HCT116 (cell line): Measurements from ENCODE around the gene SIN3B. TPM values are rescaled to one million over a fixed set of nuclear protein-coding genes. Genes with fewer than 3 reads are reported as not detected.

Source experiments
- ATAC-seq: fragments of 200-7000 bp; cut with Tn5 transposase; 2 replicates; pipeline ENCODE4 v1.9.1; 2020; ENCODE audit warnings: mild to moderate bottlenecking, moderate library complexity
- BruUV-seq: library from RNA; stranded (reverse); fragments of 400-500 nt; replicated peaks from 2 replicates; lab custom pipeline; 2021; lab: Mats Ljungman, UMichigan
- CTCF ChIA-PET: fragments of 300-600 bp; sonication (Branson Sonifier 250); formaldehyde crosslinking; loops from one replicate; lab custom pipeline; 2021; ENCODE audit warnings: antibody characterized with exemption; lab: Charles Lee
- POLR2A ChIA-PET: fragments of 300-600, 350-600 bp; sonication (Branson Sonifier 250); formaldehyde crosslinking; loops from one replicate; lab custom pipeline; 2021; ENCODE audit warnings: antibody characterized with exemption; lab: Charles Lee
- RAD21 ChIA-PET, 2 experiments: fragments of 300-600 bp; sonication (Branson Sonifier 250); formaldehyde crosslinking; loops; one replicate each; lab custom pipeline; 2023; ENCODE audit warnings: low total read pairs in 2 of 2; ENCODE audit not compliant: uncharacterized antibody in 2 of 2, unreplicated experiment in 2 of 2, low non-redundant PET in 1 of 2; lab: Charles Lee
- DNase-seq: peaks from one replicate; pipeline ENCODE4 v3.0.0-alpha.2; 2010; ENCODE audit warnings: low read depth, low spot score
- H2AFZ ChIP-seq: fragments of 200-600 bp; shearing (Covaris generic), sonication (generic); 2 replicates; pipeline ENCODE4 v1.6.1; 2017; ENCODE audit warnings: low read depth, mixed run types, mixed read lengths, antibody characterized with exemption, low read length; ENCODE audit not compliant: poor library complexity, severe bottlenecking
- H3K27ac ChIP-seq: 2 replicates; pipeline ENCODE4 v1.5.1; 2012; ENCODE audit warnings: low read depth, low read length
- H3K27me3 ChIP-seq: fragments of 200-600 bp; sonication (generic); 2 replicates; pipeline ENCODE4 v1.6.1; 2016; ENCODE audit warnings: mixed run types, low read length, mixed read lengths; ENCODE audit not compliant: insufficient read depth
- H3K36me3 ChIP-seq, 2 experiments: fragments of 200-500 bp in 1 of 2; fragments of 200-600 bp in 1 of 2; sonication (Bioruptor generic) in 1 of 2; sonication (generic) in 1 of 2; 2 replicates each; pipeline versions ENCODE4 v1.5.1 to v1.6.1; 2014 to 2016; ENCODE audit warnings: low read length in 2 of 2, inconsistent platforms in 1 of 2, mixed read lengths in 1 of 2, mixed run types in 1 of 2; ENCODE audit not compliant: insufficient read depth in 2 of 2, control insufficient read depth in 1 of 2
- H3K4me1 ChIP-seq, 2 experiments: fragments of 200-600 bp in 1 of 2; sonication (generic) in 1 of 2; 2 replicates each; pipeline versions ENCODE4 v1.5.1 to v1.6.1; 2012 to 2017; ENCODE audit warnings: low read length in 2 of 2, inconsistent platforms in 1 of 2, mild to moderate bottlenecking in 1 of 2, mixed read lengths in 1 of 2, mixed run types in 1 of 2, moderate library complexity in 1 of 2; ENCODE audit not compliant: insufficient read depth in 2 of 2, control insufficient read depth in 1 of 2
- H3K4me2 ChIP-seq: fragments of 200-600 bp; sonication (generic); 2 replicates; pipeline ENCODE4 v1.6.1; 2017; ENCODE audit warnings: mixed run types, low read length, mixed read lengths
- H3K4me3 ChIP-seq, 2 experiments: fragments of 200-600 bp in 1 of 2; sonication (generic) in 1 of 2; replicated peaks in 1 of 2; 2 replicates each; pipeline ENCODE4 v1.5.1; 2011 to 2016; ENCODE audit warnings: low read length in 2 of 2, control low read depth in 1 of 2, low read depth in 1 of 2, mild to moderate bottlenecking in 1 of 2, mixed read lengths in 1 of 2, mixed run types in 1 of 2
- H3K79me2 ChIP-seq: fragments of 200-600 bp; sonication (generic); 2 replicates; pipeline ENCODE4 v1.6.1; 2017; ENCODE audit warnings: mild to moderate bottlenecking, mixed run types, low read length, moderate library complexity, mixed read lengths; ENCODE audit not compliant: insufficient read depth
- H3K9ac ChIP-seq: fragments of 200-600 bp; sonication (generic); 2 replicates; pipeline ENCODE4 v1.6.1; 2016; ENCODE audit warnings: low read length, mixed read lengths
- H3K9me2 ChIP-seq: fragments of 200-600 bp; sonication (generic), shearing (Covaris generic); 2 replicates; pipeline ENCODE4 v1.6.1; 2017; ENCODE audit warnings: mixed run types, mild to moderate bottlenecking, moderate library complexity; ENCODE audit not compliant: insufficient read depth
- H3K9me3 ChIP-seq, 2 experiments: fragments of 200-500 bp in 1 of 2; fragments of 200-600 bp in 1 of 2; sonication (Bioruptor generic) in 1 of 2; sonication (generic) in 1 of 2; 2 replicates each; pipeline ENCODE4 v1.6.1; 2014 to 2017; ENCODE audit warnings: low read length in 2 of 2, mixed read lengths in 2 of 2, inconsistent platforms in 1 of 2, low read depth in 1 of 2, mild to moderate bottlenecking in 1 of 2, mixed run types in 1 of 2, moderate library complexity in 1 of 2; ENCODE audit not compliant: control insufficient read depth in 1 of 2, insufficient read depth in 1 of 2
- H4K20me1 ChIP-seq: fragments of 200-600 bp; sonication (generic), shearing (Covaris generic); 2 replicates; pipeline ENCODE4 v1.6.1; 2017; ENCODE audit warnings: mixed run types, mild to moderate bottlenecking, moderate library complexity; ENCODE audit not compliant: insufficient read depth
- EZH2 ChIP-seq: fragments of 200-600 bp; sonication (generic); IDR thresholded peaks from 2 replicates; pipeline ENCODE4 v1.6.1; 2017; ENCODE audit warnings: antibody characterized with exemption, mixed run types
- EZH2phosphoT487 ChIP-seq: fragments of 200-600 bp; IDR thresholded peaks from 2 replicates; pipeline ENCODE4 v1.6.1; 2018; ENCODE audit warnings: antibody characterized with exemption, borderline replicate concordance
- POLR2A ChIP-seq: IDR thresholded peaks from 2 replicates; pipeline ENCODE4 v1.7.0; 2011; ENCODE audit warnings: borderline replicate concordance; ENCODE audit not compliant: insufficient read depth, insufficient read length; ENCODE audit errors: extremely low read depth
- REST ChIP-seq: IDR thresholded peaks from 2 replicates; pipeline ENCODE4 v1.6.1; 2012; ENCODE audit warnings: low read depth
- SIN3A ChIP-seq: IDR thresholded peaks from 2 replicates; pipeline ENCODE4 v1.6.1; 2012; ENCODE audit warnings: low read depth
- YY1 ChIP-seq: IDR thresholded peaks from 2 replicates; pipeline ENCODE4 v1.6.1; 2011; ENCODE audit warnings: low read length, low read depth, moderate library complexity, mild to moderate bottlenecking; ENCODE audit not compliant: insufficient replicate concordance; ENCODE audit errors: extremely low read depth
- ZFX ChIP-seq: fragments of 450-650 bp; IDR thresholded peaks from 2 replicates; pipeline ENCODE4 v1.6.1; 2017
- intact Hi-C: fragments of 100-400 bp; cut with micrococcal nuclease; formaldehyde crosslinking; loops from 2 replicates; pipeline ENCODE4 v1.10.0; 2022
- total RNA-seq: library from RNA; stranded (reverse); gene quantifications from one replicate; pipeline ENCODE4 v1.2.1, GENCODE V29; 2021; ENCODE audit not compliant: unreplicated experiment
- TF ChIP-seq, protein P1 (sequence below), 3 experiments: fragments of 200-600 bp in 1 of 3; sonication (generic) in 1 of 3; IDR thresholded peaks in 2 of 3; conservative IDR thresholded peaks in 1 of 3; 2 replicates each; pipeline ENCODE4 v1.5.1; 2012 to 2017; ENCODE audit warnings: low read depth in 2 of 3, low read length in 2 of 3, antibody characterized with exemption in 1 of 3, borderline replicate concordance in 1 of 3, control low read depth in 1 of 3, mild to moderate bottlenecking in 1 of 3, mixed read lengths in 1 of 3, mixed run types in 1 of 3, moderate library complexity in 1 of 3; ENCODE audit not compliant: insufficient read depth in 1 of 3

Gene SIN3B
- total RNA-seq, 1 experiment from 2014 or later, result 59.9 TPM

DNA sequence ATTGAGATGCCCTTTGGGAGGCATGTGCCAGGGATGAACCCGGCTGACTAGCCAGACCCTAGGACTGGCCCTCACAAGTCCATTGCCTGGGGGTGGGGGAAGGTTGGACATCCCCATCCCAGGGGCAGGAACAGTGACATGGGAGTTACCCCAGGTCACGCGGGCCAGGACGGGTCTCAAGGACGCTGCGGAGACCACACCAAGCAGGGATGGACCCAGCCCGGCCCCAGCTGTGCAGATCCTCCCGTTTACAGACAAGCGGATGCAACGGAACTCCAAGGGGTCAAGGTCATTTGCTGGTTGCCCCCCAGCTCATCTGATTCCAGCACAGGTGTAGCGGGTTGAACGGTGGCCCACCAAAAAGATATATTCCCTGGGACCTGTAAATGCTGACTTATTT is 79.6 kb downstream of the SIN3B start:
- RAD21 ChIA-PET, result no interaction called here
- Histone ChIP-seq H2AFZ (no peak overlapping the region), H3K4me2 (no peak overlapping the region), H3K36me3 (no peaks in the 10 kb centered on the region), H4K20me1 (no peaks in the 10 kb centered on the region)
- POLR2A ChIA-PET, result no interaction called here
- TF ChIP-seq ZFX (no peak), EZH2 (no peak), EZH2phosphoT487 (no peak)
- TF ChIP-seq, all 23 proteins: peak for 0
- BruUV-seq, result no TSS peak
- no peaks in the 10 kb centered on the region for H3K79me2 ChIP-seq
- H3K9ac ChIP-seq, result no peak overlapping the region
- peaks cover 13 to 16% of the 10 kb centered on the region in 2 experiments; a peak in 2 of 4 replicates for H3K9me3 ChIP-seq
- DNase-seq, result no peak
- no peak overlapping the region for H3K4me3 ChIP-seq
- intact Hi-C loops, result no loop called here
- CTCF ChIA-PET, result no interaction called here
- H3K27me3 ChIP-seq, result no peaks in the 10 kb centered on the region
- no peaks in the 10 kb centered on the region for H3K9me2 ChIP-seq
- H3K4me1 ChIP-seq, result no peaks in the 10 kb centered on the region
- no peak for ATAC-seq
- H3K27ac ChIP-seq, result no peak overlapping the region

DNA sequence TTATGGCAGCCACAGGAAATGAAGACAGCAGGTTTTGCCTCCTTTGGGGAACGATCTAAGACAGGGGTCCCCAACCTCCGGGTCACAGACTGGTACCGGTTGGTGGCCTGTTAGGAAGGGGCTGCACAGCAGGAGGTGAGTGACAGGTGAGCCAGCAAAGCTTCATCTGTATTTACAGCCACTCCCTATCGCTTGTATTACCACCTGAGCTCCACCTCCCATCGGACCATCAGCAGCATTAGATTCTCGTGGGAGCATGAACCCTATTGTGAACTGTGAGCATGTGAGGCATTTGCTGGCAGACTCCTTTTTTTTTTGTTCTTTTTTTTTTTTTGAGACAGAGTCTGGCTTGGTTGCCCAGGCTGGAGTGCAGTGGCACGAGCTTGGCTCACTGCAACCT is 81.8 kb downstream of the SIN3B start:
- Histone ChIP-seq H3K9ac (no peak overlapping the region), H3K79me2 (no peaks in the 10 kb centered on the region), H3K36me3 (no peaks in the 10 kb centered on the region), H3K9me2 (no peaks in the 10 kb centered on the region), H3K27ac (no peak overlapping the region), H3K4me3 (no peak overlapping the region), H3K4me1 (no peaks in the 10 kb centered on the region), H4K20me1 (no peaks in the 10 kb centered on the region), H3K9me3 (peaks cover 13 to 16% of the 10 kb centered on the region in 2 experiments; a peak in 2 of 4 replicates), H3K27me3 (no peaks in the 10 kb centered on the region), H3K4me2 (no peak overlapping the region), H2AFZ (no peak overlapping the region)
- DNase-seq (no peak), ATAC-seq (no peak)
- intact Hi-C loops, result no loop called here
- CTCF ChIA-PET, result interaction anchor here (1.0 kb wide), 1 partner anchor 141 kb away, joined by 3 read pairs; no protein-coding TSS in a partner anchor
- RAD21 ChIA-PET, result no interaction called here
- POLR2A ChIA-PET, result no interaction called here
- TF ChIP-seq SIN3A (no peak), YY1 (no peak), ZFX (no peak), POLR2A (no peak), REST (no peak)
- TF ChIP-seq, protein P1, sequence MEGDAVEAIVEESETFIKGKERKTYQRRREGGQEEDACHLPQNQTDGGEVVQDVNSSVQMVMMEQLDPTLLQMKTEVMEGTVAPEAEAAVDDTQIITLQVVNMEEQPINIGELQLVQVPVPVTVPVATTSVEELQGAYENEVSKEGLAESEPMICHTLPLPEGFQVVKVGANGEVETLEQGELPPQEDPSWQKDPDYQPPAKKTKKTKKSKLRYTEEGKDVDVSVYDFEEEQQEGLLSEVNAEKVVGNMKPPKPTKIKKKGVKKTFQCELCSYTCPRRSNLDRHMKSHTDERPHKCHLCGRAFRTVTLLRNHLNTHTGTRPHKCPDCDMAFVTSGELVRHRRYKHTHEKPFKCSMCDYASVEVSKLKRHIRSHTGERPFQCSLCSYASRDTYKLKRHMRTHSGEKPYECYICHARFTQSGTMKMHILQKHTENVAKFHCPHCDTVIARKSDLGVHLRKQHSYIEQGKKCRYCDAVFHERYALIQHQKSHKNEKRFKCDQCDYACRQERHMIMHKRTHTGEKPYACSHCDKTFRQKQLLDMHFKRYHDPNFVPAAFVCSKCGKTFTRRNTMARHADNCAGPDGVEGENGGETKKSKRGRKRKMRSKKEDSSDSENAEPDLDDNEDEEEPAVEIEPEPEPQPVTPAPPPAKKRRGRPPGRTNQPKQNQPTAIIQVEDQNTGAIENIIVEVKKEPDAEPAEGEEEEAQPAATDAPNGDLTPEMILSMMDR (IDR thresholded peaks at IDR 0.05 in 2 of 3, conservative IDR thresholded peaks at IDR 0.05 in 1 of 3; ENCODE audit: borderline replicate concordance in 1 of 3, insufficient read depth in 1 of 3, low read depth in 2 of 3, low read length in 2 of 3), result no peak
- BruUV-seq, result no TSS peak
